Measurements from ENCODE around the gene MALL. TPM values are rescaled to one million over a fixed set of nuclear protein-coding genes. Genes with fewer than 3 reads are reported as not detected.

MALL gene
- total RNA-seq, 2 donors from 2014 or later = 18.5 to 40.1 TPM

Small RNA genes within 50 kb of the gene (microRNA-seq; reads per million reads assigned to microRNA genes)
- gene MIR4267 (not detected), gene MIR4436B1 (not detected)

Small RNA genes within 50 kb of the gene (small RNA-seq; reads per million reads assigned to genes)
- 0 reads per million in 2 donors for gene MIR4267
- 0 reads per million in 2 donors for gene MIR4436B1

Other genes starting within 250 kb of the MALL start
- 1 to 10 TPM; 6.3 to 6.6 TPM for gene LIMS3, start 217.1 kb downstream of the MALL start, total RNA-seq
- gene NPHP1, start 89.2 kb upstream of the MALL start, total RNA-seq = 1 to 10 TPM; 5.2 to 9.7 TPM
- 100 to 1,000 TPM; 102 to 108 TPM for gene MTLN, start 96.7 kb upstream of the MALL start, total RNA-seq

Measured in prostate gland (tissue), 2 donors.